Ectodermal cell (in vitro differentiated cells): Measurements from ENCODE around the gene ITGB1BP1.

Source experiments
- H3K27ac ChIP-seq: 2 replicates; pipeline ENCODE4 v1.7.0; 2013; ENCODE audit warnings: mild to moderate bottlenecking, low read depth, low read length; ENCODE audit not compliant: insufficient read depth, poor library complexity, severe bottlenecking
- H3K27me3 ChIP-seq: 2 replicates; pipeline ENCODE4 v1.7.0; 2013; ENCODE audit warnings: mild to moderate bottlenecking, low read length; ENCODE audit not compliant: insufficient read depth, control insufficient read depth, poor library complexity, severe bottlenecking
- H3K36me3 ChIP-seq: one replicate; pipeline ENCODE4 v1.7.0; 2013; ENCODE audit warnings: low read length; ENCODE audit not compliant: control insufficient read depth, insufficient read depth
- H3K4me1 ChIP-seq: one replicate; pipeline ENCODE4 v1.7.0; 2013; ENCODE audit warnings: low read length; ENCODE audit not compliant: control insufficient read depth, insufficient read depth
- H3K4me3 ChIP-seq: 2 replicates; pipeline ENCODE4 v1.7.0; 2013; ENCODE audit warnings: low read depth, low read length, control low read depth; ENCODE audit not compliant: insufficient read depth
- H3K9me3 ChIP-seq: 2 replicates; pipeline ENCODE4 v1.7.0; 2013; ENCODE audit warnings: mild to moderate bottlenecking, low read length, moderate library complexity; ENCODE audit not compliant: control insufficient read depth
- WGBS, 2 experiments: methylation state at CpG; one replicate each; pipeline ENCODE4 v1.1.7; 2013; ENCODE audit warnings: missing lambda C conversion rate in 2 of 2; 5-methylcytosine and 5-hydroxymethylcytosine counted together

ITGB1BP1 gene

DNA sequence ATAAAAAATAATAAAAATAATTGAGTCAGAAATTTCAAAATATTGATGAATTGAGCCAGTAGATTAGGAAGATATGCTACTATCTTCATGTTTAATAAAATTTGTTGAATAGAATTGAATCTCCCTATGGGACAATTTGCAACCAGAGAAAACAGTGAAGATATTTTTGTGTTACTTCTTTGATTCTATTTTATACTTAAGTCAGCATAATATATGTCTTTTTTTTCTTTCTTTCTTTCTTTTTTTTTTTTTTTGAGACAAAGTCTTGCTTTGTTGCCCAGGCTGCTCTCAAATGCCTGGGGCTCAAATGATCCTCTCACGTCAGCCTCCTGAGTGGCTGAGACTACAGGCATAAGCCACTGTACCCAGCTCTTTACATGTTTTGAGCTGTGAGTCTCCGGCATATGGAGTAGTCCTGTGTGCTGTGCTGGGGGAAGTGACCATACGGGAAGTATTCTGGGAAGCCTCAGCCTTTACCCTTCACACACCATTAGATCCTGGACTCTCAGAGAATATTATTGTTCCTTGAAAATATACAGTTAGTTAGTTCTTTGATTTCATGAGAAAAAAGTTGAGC, 37.2 kb upstream of the ITGB1BP1 start:
- WGBS, 2 experiments = 95 to 97% methylated on average over 3 of the region's 3 CpGs
- no peak overlapping the region for H3K4me3 ChIP-seq
- H3K27me3 ChIP-seq = no peaks in the 10 kb centered on the region
- no peaks in the 10 kb centered on the region for H3K9me3 ChIP-seq
- H3K4me1 ChIP-seq = no peaks in the 10 kb centered on the region
- peaks cover 9% of the 10 kb centered on the region for H3K36me3 ChIP-seq
- no peak overlapping the region for H3K27ac ChIP-seq

DNA sequence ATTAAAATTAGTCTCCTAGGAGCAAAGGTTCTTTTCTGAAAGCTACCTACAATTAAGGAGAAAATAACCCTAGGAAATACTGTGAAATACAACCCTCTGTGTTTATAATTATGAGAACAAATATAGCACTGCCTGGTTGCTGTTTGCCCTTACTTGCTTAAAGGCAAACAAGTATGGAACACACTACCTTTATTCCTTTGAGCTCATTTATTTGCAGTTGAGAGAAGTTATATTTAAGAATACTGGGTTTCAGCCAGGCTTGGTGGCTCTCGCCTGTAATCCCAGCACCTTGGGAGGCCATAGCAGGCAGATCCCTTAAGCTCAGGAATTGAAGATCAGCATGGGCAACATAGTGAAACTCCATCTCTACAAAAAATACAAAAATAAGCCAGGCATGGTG, 27.9 kb upstream of the ITGB1BP1 start:
- 91 to 100% methylated on average over 1 of the region's 1 CpG for WGBS, 2 experiments
- Histone ChIP-seq H3K4me3 (no peak overlapping the region), H3K27me3 (no peaks in the 10 kb centered on the region), H3K9me3 (no peaks in the 10 kb centered on the region), H3K27ac (no peak overlapping the region), H3K4me1 (no peaks in the 10 kb centered on the region), H3K36me3 (peaks cover 44% of the 10 kb centered on the region)

DNA sequence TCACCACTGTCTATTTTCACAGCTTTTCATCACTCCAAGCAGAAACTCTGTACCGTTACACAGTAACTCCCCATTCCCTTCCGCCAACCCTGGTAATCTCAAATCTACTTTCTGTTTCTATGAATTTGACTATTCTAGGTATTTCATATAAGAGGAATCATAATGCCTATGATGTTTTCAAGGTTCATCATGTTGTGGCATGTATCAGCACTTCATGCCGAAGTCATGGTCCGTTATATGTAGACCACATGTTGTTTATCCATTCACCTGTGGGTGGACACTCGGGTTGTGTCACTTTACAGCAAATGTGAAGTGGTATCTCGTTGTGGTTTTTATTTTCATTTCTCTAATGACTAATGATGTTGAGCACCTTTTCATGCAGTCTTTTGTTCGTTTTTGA, 21.8 kb upstream of the ITGB1BP1 start:
- H3K4me1 ChIP-seq = no peaks in the 10 kb centered on the region
- H3K4me3 ChIP-seq = no peak overlapping the region
- no peaks in the 10 kb centered on the region for H3K9me3 ChIP-seq
- no peak overlapping the region for H3K27ac ChIP-seq
- peaks cover 50% of the 10 kb centered on the region for H3K36me3 ChIP-seq
- no peaks in the 10 kb centered on the region for H3K27me3 ChIP-seq
- 74 to 82% methylated on average over 6 to 7 of the region's 7 CpGs for WGBS, 2 experiments

DNA sequence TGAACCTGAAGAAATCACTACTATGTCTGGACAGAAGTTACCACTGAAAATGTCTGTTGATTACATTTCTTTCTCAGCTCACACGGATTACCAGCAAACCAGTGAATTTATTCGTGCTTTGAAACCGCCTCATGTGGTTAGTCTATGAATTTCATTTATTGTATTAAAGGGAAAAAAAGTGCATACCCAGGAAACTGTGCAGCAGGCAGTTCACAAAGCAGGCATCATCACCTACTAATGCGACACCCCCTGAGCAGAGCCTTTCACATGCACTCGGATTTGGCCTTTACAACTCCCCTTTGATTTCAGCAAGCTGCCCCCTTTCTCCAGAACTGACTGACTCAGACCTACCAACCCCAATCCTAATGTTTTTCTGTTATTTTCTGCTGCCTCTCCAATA, 20.2 kb upstream of the ITGB1BP1 start:
- H3K36me3 ChIP-seq = peaks cover 47% of the 10 kb centered on the region
- 96 to 98% methylated on average over 5 of the region's 5 CpGs for WGBS, 2 experiments

DNA sequence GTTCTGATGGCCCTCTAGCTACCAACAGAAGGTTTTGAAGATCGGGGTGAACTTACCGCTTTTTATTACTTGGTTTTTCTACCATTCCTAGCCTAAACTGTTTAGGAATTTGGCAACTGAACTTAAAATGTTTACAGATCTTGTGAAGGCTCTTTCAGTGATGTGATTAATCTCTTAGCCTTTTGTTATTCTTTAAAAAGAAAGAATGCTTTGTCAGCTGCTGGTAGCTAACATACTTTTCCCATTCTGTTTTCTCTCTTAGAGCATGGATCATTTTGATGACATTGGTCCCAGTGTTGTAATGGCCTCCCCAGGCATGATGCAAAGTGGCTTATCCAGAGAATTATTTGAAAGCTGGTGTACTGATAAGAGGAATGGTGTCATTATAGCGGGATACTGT, 18.2 kb upstream of the ITGB1BP1 start:
- H3K27ac ChIP-seq = no peak overlapping the region
- 66% methylated on average over 3 of the region's 3 CpGs for WGBS, 2 experiments

More for the DNA sequence above, 20.2 kb upstream of the ITGB1BP1 start:
- Histone ChIP-seq H3K4me1 (no peaks in the 10 kb centered on the region), H3K27ac (no peak overlapping the region), H3K4me3 (no peak overlapping the region), H3K9me3 (no peaks in the 10 kb centered on the region), H3K27me3 (no peaks in the 10 kb centered on the region)

DNA sequence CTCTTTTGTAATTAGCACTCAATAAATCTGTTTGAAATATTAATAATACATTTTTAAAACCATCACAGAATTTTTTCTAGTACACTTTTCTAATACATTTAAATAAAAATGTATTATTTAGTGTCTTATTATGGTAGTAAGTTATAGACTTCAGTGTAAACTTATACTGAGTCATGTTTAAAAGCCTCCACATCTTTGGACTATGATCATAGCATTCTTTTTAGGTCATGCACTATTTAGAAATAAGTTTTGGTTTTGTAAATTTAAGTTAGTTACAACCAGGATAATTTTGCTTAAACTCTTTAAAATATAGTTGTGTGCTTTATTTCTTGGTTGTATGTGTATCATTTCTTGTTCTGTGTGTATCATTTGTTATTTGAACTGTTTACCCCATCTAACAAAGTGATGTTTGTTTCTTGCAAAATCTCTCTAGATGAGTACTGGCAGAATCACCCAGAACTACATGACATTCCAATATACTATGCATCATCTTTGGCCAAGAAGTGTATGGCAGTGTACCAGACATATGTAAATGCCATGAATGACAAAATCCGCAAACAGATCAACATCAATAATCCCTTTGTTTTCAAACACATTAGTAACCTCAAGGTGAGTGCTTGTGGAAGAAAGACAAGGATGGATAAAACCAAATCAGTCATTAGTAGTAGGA, 16.9 kb upstream of the ITGB1BP1 start:
- H3K9me3 ChIP-seq = no peaks in the 10 kb centered on the region
- H3K27ac ChIP-seq = no peak overlapping the region
- no peaks in the 10 kb centered on the region for H3K4me1 ChIP-seq
- peaks cover 41% of the 10 kb centered on the region for H3K36me3 ChIP-seq
- H3K27me3 ChIP-seq = no peaks in the 10 kb centered on the region
- no peak overlapping the region for H3K4me3 ChIP-seq
- 100% methylated on average over 1 of the region's 1 CpG for WGBS, 2 experiments

More for the DNA sequence above, 18.2 kb upstream of the ITGB1BP1 start:
- no peaks in the 10 kb centered on the region for H3K27me3 ChIP-seq
- H3K9me3 ChIP-seq = no peaks in the 10 kb centered on the region
- H3K36me3 ChIP-seq = peaks cover 50% of the 10 kb centered on the region
- H3K4me3 ChIP-seq = no peak overlapping the region
- no peaks in the 10 kb centered on the region for H3K4me1 ChIP-seq

DNA sequence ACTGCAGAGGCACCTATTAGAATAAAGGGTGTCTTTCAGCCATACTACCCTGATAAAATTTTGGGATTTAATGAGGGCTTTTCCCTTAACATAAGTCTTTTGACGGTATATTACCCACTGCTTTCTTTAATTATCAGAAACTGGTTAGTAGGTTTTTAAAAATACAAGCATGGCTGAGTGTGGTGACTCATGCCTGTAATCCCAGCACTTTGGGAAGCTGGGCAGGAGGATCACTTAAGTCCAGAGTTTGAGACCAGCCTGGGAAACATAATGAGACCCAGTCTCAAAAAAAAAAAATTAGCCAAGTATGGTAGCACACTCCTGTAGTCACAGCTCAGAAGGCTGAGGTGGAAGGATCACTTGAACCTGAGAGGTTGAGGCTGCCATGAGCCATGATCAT, 16.2 kb upstream of the ITGB1BP1 start:
- no peaks in the 10 kb centered on the region for H3K9me3 ChIP-seq
- H3K4me3 ChIP-seq = no peak overlapping the region
- H3K27me3 ChIP-seq = no peaks in the 10 kb centered on the region
- WGBS, 2 experiments = 91% methylated on average over 1 of the region's 1 CpG; no CpG with 5 or more reads in 1 of the 2 experiments
- H3K27ac ChIP-seq = no peak overlapping the region
- no peaks in the 10 kb centered on the region for H3K4me1 ChIP-seq
- peaks cover 43% of the 10 kb centered on the region for H3K36me3 ChIP-seq

DNA sequence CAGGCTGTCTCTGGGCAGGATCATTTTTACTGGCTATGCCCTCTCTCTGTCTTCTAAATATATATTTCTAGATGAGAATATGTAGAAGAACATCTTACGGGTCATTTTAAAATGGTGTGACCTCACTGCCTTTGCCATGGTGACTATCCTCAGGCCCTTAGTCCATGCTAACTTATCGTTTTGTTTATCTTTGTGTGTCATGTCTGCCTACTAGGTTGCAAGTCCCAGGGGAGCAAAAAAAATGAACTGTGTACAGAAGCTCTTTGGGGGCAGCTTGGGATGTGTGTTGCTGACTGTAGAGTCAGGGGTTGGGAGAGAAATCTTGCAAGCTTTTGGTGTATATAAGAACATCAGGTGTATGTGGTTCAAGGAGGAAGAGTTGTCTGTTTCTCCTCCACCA, 11.2 kb upstream of the ITGB1BP1 start:
- 93 to 98% methylated on average over 2 of the region's 2 CpGs for WGBS, 2 experiments
- Histone ChIP-seq H3K36me3 (peaks cover 64% of the 10 kb centered on the region), H3K27ac (no peak overlapping the region), H3K9me3 (no peaks in the 10 kb centered on the region), H3K4me1 (no peaks in the 10 kb centered on the region), H3K4me3 (no peak overlapping the region), H3K27me3 (no peaks in the 10 kb centered on the region)

DNA sequence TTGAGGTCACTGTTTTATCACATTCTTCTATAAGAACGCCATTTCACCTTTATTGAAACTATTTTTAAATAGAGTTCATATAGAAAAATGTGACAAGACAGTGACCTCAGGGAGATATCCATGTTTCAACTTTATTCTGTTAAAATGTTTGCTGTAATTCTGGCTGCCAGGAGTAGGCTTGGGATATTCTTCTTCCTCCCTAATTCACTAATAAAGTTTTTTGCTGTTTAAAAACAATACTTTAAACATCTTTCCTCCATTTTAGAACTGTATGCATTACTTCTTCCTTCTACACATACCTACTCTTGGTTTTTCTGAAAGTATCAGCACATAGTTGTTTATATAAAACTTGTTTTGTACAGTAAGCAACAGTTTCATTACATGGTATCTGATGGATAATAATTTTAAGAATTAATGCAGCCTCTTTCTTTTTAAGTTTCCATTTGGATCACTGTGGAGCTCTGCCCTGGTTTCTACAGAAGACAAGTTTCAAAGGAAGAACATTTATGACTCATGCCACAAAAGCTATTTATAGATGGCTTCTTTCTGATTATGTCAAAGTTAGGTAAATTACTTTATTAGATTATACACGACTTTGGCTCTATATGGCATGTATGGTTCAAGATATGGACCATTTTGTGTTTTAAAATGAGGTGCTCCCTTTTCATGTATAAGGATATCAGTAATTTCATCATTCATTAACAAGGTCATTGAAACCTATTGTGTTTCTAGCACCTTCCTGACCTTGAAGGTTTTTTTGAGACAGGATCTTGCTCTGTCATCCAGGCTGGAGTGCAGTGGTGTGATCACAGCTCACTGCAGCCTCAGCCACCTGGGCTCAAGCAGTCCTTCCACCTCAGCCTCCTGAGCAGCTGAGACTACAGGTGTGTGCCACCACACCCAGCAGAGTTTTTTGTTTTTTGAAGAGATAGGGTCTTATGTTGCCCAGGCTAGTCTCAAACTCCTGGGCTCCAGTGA, 7.3 kb upstream of the ITGB1BP1 start:
- no peak overlapping the region for H3K27ac ChIP-seq
- H3K36me3 ChIP-seq = peaks cover 49% of the 10 kb centered on the region
- H3K4me1 ChIP-seq = no peaks in the 10 kb centered on the region
- no peaks in the 10 kb centered on the region for H3K27me3 ChIP-seq
- H3K9me3 ChIP-seq = no peaks in the 10 kb centered on the region
- 95% methylated on average over 2 of the region's 2 CpGs; no CpG with 5 or more reads in 1 of the 2 experiments for WGBS, 2 experiments
- no peak overlapping the region for H3K4me3 ChIP-seq
